Mesendoderm (in vitro differentiated cells): Measurements from ENCODE around the gene FAM111A.

Source experiments
- DNase-seq: peaks from one replicate; pipeline ENCODE4 v3.0.0; 2013
- H2AK5ac ChIP-seq: 2 replicates; pipeline ENCODE4 v1.6.1; 2013; ENCODE audit warnings: low read length, inconsistent platforms
- H2BK120ac ChIP-seq: 2 replicates; pipeline ENCODE4 v1.6.1; 2013; ENCODE audit warnings: low read depth, mild to moderate bottlenecking, low read length, moderate library complexity, mixed read lengths
- H2BK15ac ChIP-seq: replicated peaks from 2 replicates; pipeline ENCODE4 v1.6.1; 2013; ENCODE audit warnings: low read depth, mild to moderate bottlenecking, moderate library complexity
- H2BK5ac ChIP-seq: 2 replicates; pipeline ENCODE4 v1.6.1; 2013; ENCODE audit warnings: low read length, inconsistent platforms
- H3K18ac ChIP-seq: 2 replicates; pipeline ENCODE4 v1.6.1; 2013; ENCODE audit warnings: mild to moderate bottlenecking, low read length, mixed read lengths
- H3K23ac ChIP-seq: one replicate; pipeline ENCODE4 v1.6.1; 2013; ENCODE audit warnings: low read length
- H3K27ac ChIP-seq: 2 replicates; pipeline ENCODE4 v1.5.1; 2013; ENCODE audit warnings: low read depth, mild to moderate bottlenecking, inconsistent platforms, low read length, moderate library complexity
- H3K27me3 ChIP-seq: 2 replicates; pipeline ENCODE4 v1.6.1; 2013; ENCODE audit warnings: low read length, control low read depth, mild to moderate bottlenecking, inconsistent platforms; ENCODE audit not compliant: insufficient read depth, poor library complexity
- H3K36me3 ChIP-seq: 2 replicates; pipeline ENCODE4 v1.6.1; 2013; ENCODE audit warnings: low read length, inconsistent platforms; ENCODE audit not compliant: control insufficient read depth, insufficient read depth
- H3K4ac ChIP-seq: one replicate; pipeline ENCODE4 v1.6.1; 2013; ENCODE audit warnings: low read depth, mild to moderate bottlenecking, low read length, moderate library complexity
- H3K4me1 ChIP-seq: 2 replicates; pipeline ENCODE4 v1.6.1; 2013; ENCODE audit warnings: low read depth, low read length, inconsistent platforms; ENCODE audit not compliant: control insufficient read depth
- H3K4me2 ChIP-seq: 2 replicates; pipeline ENCODE4 v1.6.1; 2013; ENCODE audit warnings: low read length
- H3K4me3 ChIP-seq: 2 replicates; pipeline ENCODE4 v1.5.1; 2013; ENCODE audit warnings: mild to moderate bottlenecking, low read length
- H3K56ac ChIP-seq: one replicate; pipeline ENCODE4 v1.6.1; 2013; ENCODE audit warnings: low read length
- H3K79me1 ChIP-seq: 2 replicates; pipeline ENCODE4 v1.6.1; 2013; ENCODE audit warnings: low read length, inconsistent platforms
- H3K79me2 ChIP-seq: 2 replicates; pipeline ENCODE4 v1.6.1; 2013; ENCODE audit warnings: mild to moderate bottlenecking, low read length; ENCODE audit not compliant: control insufficient read depth, insufficient read depth
- H3K9ac ChIP-seq: 2 replicates; pipeline ENCODE4 v1.6.1; 2013; ENCODE audit warnings: low read length, inconsistent platforms
- H4K5ac ChIP-seq: one replicate; pipeline ENCODE4 v1.6.1; 2013; ENCODE audit warnings: low read length
- H4K8ac ChIP-seq: one replicate; pipeline ENCODE4 v1.6.1; 2013; ENCODE audit warnings: low read depth, mild to moderate bottlenecking, control low read depth, low read length, moderate library complexity
- WGBS: extraction: QIAGEN DNeasy Blood & Tissue Kit; methylation state at CpG from one replicate; pipeline ENCODE4 v1.1.7; 2013; ENCODE audit warnings: low lambda C conversion rate, missing lambda C conversion rate; ENCODE audit not compliant: insufficient coverage; ENCODE audit errors: extremely low coverage; 5-methylcytosine and 5-hydroxymethylcytosine counted together

Gene FAM111A

DNA sequence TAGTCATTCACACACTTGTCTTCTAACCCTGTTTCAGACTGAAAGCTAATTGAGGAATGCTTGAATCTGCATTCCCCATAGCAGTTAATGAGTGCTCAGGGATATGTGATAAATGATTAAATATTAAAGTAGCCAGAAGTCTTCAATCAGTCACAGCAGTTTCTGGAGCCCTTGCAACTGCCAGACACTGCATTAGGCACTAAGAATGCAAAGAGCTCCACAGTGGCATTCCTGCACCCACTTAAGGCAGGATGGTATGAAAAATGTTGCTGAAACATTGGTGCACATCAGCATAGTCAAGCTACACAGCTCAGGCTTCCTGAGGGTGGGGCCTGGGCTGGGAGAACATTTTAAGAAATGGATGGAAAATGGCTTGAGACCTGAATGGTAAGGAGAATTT is 35.7 kb downstream of the FAM111A start:
- Histone ChIP-seq H2BK5ac (no peak overlapping the region), H3K4me2 (no peak overlapping the region), H3K27me3 (no peaks in the 10 kb centered on the region), H3K79me2 (no peaks in the 10 kb centered on the region), H3K18ac (no peak overlapping the region), H2AK5ac (no peak overlapping the region), H3K27ac (no peak overlapping the region), H3K4me3 (no peak overlapping the region), H4K5ac (no peak overlapping the region), H3K79me1 (no peaks in the 10 kb centered on the region), H2BK15ac (no peak overlapping the region), H3K4ac (no peak overlapping the region), H4K8ac (no peak overlapping the region), H3K9ac (no peak overlapping the region), H3K56ac (no peak overlapping the region), H3K4me1 (peaks cover 5% of the 10 kb centered on the region), H3K36me3 (no peaks in the 10 kb centered on the region), H2BK120ac (no peak overlapping the region), H3K23ac (no peak overlapping the region)
- DNase-seq = no peak

DNA sequence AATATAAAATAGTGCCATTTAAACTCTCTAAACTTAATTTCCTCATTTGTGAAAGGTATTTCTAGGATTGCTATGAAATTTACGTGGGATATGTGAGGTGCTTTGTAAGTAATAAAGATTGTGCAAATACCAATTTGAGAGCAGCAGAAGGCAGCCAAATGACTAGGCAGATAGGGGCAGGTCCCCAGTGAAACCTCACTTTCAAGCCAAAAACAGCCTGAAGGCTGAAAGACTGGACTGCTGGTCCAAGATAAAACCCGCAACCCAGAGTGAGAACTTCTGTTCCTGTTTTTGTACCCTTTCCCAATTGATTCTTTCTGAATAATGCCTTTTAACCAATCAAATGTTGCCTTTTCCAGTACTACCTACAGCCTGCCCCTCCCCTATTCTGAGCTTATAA is 36.5 kb downstream of the FAM111A start:
- H3K4me1 ChIP-seq = peaks cover 5% of the 10 kb centered on the region
- H3K36me3 ChIP-seq = no peaks in the 10 kb centered on the region
- no peak overlapping the region for H2BK5ac ChIP-seq
- no peak overlapping the region for H2AK5ac ChIP-seq
- H3K9ac ChIP-seq = no peak overlapping the region
- H3K4ac ChIP-seq = no peak overlapping the region
- H3K56ac ChIP-seq = no peak overlapping the region
- H3K27ac ChIP-seq = no peak overlapping the region
- H3K23ac ChIP-seq = no peak overlapping the region
- no peak overlapping the region for H3K4me2 ChIP-seq
- H3K27me3 ChIP-seq = no peaks in the 10 kb centered on the region
- H4K8ac ChIP-seq = no peak overlapping the region
- no peak for DNase-seq
- WGBS = no CpG with 5 or more reads among the region's 2 CpGs
- no peak overlapping the region for H4K5ac ChIP-seq
- no peak overlapping the region for H3K4me3 ChIP-seq
- H3K18ac ChIP-seq = no peak overlapping the region
- H2BK15ac ChIP-seq = no peak overlapping the region
- H3K79me1 ChIP-seq = no peaks in the 10 kb centered on the region
- H2BK120ac ChIP-seq = no peak overlapping the region
- H3K79me2 ChIP-seq = no peaks in the 10 kb centered on the region

DNA sequence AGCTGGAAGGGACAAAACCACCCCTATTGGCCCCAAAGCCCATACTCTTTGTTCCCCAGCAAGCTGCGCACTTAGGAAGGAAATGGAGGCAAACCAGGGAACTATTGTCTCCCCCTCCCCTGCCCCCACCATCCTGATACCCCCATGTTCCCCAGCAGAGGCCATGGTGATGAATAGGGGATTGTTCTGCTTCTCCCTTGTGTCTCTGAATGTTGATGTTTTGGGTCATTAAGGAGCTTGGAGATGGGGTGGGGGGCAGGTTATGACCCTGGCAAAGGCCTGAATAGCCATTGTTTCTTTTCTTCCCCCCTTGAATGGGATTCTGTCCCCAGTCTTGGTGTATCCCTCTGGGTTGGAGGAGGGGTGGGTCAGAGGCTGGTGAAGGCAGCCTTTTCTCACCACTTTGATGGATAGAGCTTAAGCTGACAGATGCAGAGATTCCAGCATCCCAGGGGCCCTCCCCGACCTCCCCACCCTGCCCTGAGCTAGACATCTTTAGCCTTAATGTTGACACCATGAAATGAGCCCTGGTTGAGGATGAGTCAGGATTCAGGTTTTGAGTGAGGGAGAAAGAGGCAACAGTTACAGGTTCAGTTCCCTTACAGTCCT is 37.6 kb downstream of the FAM111A start:
- no peaks in the 10 kb centered on the region for H3K79me1 ChIP-seq
- H3K23ac ChIP-seq = no peak overlapping the region
- H4K8ac ChIP-seq = no peak overlapping the region
- no peak overlapping the region for H3K27ac ChIP-seq
- no peaks in the 10 kb centered on the region for H3K27me3 ChIP-seq
- no peaks in the 10 kb centered on the region for H3K4me1 ChIP-seq
- H3K4ac ChIP-seq = no peak overlapping the region
- no CpG with 5 or more reads among the region's 2 CpGs for WGBS
- no peak overlapping the region for H3K56ac ChIP-seq
- H2BK120ac ChIP-seq = no peak overlapping the region
- DNase-seq = no peak
- no peak overlapping the region for H3K9ac ChIP-seq
- no peak overlapping the region for H2BK5ac ChIP-seq
- no peak overlapping the region for H2BK15ac ChIP-seq
- H4K5ac ChIP-seq = no peak overlapping the region
- no peak overlapping the region for H3K4me3 ChIP-seq
- no peak overlapping the region for H3K18ac ChIP-seq
- H2AK5ac ChIP-seq = no peak overlapping the region
- no peaks in the 10 kb centered on the region for H3K36me3 ChIP-seq
- H3K4me2 ChIP-seq = no peak overlapping the region
- H3K79me2 ChIP-seq = no peaks in the 10 kb centered on the region

DNA sequence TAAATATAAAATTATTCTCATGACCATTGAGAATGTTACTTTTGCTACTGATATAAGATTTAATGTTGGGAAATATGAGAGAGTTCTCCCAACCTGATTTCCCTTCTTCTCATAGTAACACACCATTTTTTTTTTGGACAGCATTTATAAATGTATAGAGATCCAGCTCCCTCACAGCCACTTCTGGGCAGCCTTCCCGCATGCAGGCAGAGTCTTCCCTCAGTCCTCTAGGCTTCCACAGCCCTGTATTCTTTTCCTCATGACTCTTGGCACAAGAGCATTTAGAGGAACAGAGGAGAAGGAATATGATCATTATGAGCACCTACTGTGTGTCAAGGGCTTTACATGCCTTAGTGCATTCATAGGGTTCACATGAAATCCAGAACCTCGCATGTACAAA is 38.3 kb downstream of the FAM111A start:
- no peak overlapping the region for H2BK15ac ChIP-seq
- DNase-seq = no peak
- H3K27me3 ChIP-seq = no peaks in the 10 kb centered on the region
- no peak overlapping the region for H3K4ac ChIP-seq
- no peak overlapping the region for H3K27ac ChIP-seq
- WGBS = no CpG with 5 or more reads among the region's 2 CpGs
- no peak overlapping the region for H2BK5ac ChIP-seq
- H2AK5ac ChIP-seq = no peak overlapping the region
- H3K79me2 ChIP-seq = no peaks in the 10 kb centered on the region
- H2BK120ac ChIP-seq = no peak overlapping the region
- no peak overlapping the region for H3K23ac ChIP-seq
- no peaks in the 10 kb centered on the region for H3K36me3 ChIP-seq
- H4K5ac ChIP-seq = no peak overlapping the region
- no peaks in the 10 kb centered on the region for H3K79me1 ChIP-seq
- H3K4me2 ChIP-seq = no peak overlapping the region
- no peak overlapping the region for H3K4me3 ChIP-seq
- H3K18ac ChIP-seq = no peak overlapping the region
- H4K8ac ChIP-seq = no peak overlapping the region
- H3K4me1 ChIP-seq = no peaks in the 10 kb centered on the region
- no peak overlapping the region for H3K9ac ChIP-seq
- no peak overlapping the region for H3K56ac ChIP-seq

DNA sequence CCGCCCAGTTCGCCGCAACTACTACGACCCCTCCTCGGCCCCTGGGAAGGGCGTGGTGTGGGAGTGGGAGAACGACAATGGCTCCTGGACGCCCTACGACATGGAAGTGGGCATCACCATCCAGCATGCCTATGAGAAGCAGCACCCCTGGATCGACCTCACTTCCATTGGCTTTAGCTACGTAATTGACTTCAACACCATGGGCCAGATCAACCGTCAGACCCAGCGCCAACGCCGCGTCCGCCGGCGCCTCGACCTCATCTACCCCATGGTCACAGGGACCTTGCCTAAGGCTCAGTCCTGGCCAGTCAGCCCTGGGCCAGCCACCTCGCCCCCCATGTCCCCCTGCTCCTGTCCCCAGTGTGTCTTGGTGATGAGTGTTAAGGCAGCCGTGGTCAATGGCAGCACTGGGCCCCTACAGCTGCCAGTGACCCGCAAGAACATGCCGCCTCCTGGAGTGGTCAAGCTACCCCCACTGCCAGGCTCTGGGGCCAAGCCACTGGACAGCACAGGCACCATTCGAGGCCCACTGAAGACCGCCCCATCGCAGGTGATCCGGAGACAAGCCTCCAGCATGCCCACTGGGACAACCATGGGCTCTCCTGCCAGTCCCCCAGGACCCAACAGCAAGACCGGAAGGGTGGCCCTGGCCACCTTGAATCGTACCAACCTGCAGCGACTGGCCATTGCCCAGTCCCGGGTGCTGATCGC is 39.2 kb downstream of the FAM111A start:
- Histone ChIP-seq H3K4me1 (no peaks in the 10 kb centered on the region), H4K5ac (no peak overlapping the region), H3K27ac (no peak overlapping the region), H3K27me3 (no peaks in the 10 kb centered on the region), H2BK120ac (no peak overlapping the region), H3K4me2 (no peak overlapping the region), H3K4ac (no peak overlapping the region), H3K18ac (no peak overlapping the region), H3K4me3 (no peak overlapping the region), H4K8ac (no peak overlapping the region), H3K9ac (no peak overlapping the region), H3K23ac (no peak overlapping the region), H3K79me1 (no peaks in the 10 kb centered on the region), H2BK15ac (no peak overlapping the region), H3K79me2 (no peaks in the 10 kb centered on the region), H3K56ac (no peak overlapping the region), H3K36me3 (no peaks in the 10 kb centered on the region), H2AK5ac (no peak overlapping the region), H2BK5ac (no peak overlapping the region)
- DNase-seq = no peak
- WGBS = no CpG with 5 or more reads among the region's 33 CpGs
